ENCODE measurements around the gene SLC35E2B. TPM values are rescaled to one million over a fixed set of nuclear protein-coding genes. Genes with fewer than 3 reads are reported as not detected.

The SLC35E2B gene
- total and polyA plus RNA-seq, 2 of the 8 experiments (the other 6 are each of a cell fraction or from before 2014, with no cell fraction given) = 25.9 to 46.7 TPM

- TF ChIP-seq CHD7 (IDR thresholded peaks at IDR 0.05; ENCODE audit: insufficient replicate concordance, low read length) (no peak), KDM4A (IDR thresholded peaks at IDR 0.05; ENCODE audit: low read depth, low read length, severe bottlenecking) (no peak)
These were observed 22.8 kb downstream of the SLC35E2B start (continued) for GRCh38 chr1:1669468-1670440.

Data from H1 (cell line).